Measurements from ENCODE around the gene PTN.

Gene PTN

GRCh38 chr7:137295739-137296324 lies 47.7 kb downstream of the PTN start:
- TF ChIP-seq, protein P1, sequence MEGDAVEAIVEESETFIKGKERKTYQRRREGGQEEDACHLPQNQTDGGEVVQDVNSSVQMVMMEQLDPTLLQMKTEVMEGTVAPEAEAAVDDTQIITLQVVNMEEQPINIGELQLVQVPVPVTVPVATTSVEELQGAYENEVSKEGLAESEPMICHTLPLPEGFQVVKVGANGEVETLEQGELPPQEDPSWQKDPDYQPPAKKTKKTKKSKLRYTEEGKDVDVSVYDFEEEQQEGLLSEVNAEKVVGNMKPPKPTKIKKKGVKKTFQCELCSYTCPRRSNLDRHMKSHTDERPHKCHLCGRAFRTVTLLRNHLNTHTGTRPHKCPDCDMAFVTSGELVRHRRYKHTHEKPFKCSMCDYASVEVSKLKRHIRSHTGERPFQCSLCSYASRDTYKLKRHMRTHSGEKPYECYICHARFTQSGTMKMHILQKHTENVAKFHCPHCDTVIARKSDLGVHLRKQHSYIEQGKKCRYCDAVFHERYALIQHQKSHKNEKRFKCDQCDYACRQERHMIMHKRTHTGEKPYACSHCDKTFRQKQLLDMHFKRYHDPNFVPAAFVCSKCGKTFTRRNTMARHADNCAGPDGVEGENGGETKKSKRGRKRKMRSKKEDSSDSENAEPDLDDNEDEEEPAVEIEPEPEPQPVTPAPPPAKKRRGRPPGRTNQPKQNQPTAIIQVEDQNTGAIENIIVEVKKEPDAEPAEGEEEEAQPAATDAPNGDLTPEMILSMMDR (conservative IDR thresholded peaks at IDR 0.05; ENCODE audit: low read length): no peak
- H3F3A ChIP-seq (ENCODE audit: low read depth): no peaks in the 10 kb centered on the region
- no peak overlapping the region for H3K9ac ChIP-seq (ENCODE audit: low read depth, low read length, poor library complexity, severe bottlenecking)
- H3K9me3 ChIP-seq (ENCODE audit: insufficient read depth, low read depth, low read length): no peaks in the 10 kb centered on the region
- no peaks in the 10 kb centered on the region for H3K36me3 ChIP-seq (ENCODE audit: insufficient read depth, low read length)
- no peaks in the 10 kb centered on the region for H3K79me2 ChIP-seq (ENCODE audit: insufficient read depth, low read length)
- no peak overlapping the region for H2AFZ ChIP-seq (ENCODE audit: low read length)
- no peak overlapping the region for H3K4me2 ChIP-seq (ENCODE audit: low read depth, low read length, poor library complexity, severe bottlenecking)
- no peak overlapping the region for H3K4me3 ChIP-seq (ENCODE audit: low read length, poor library complexity, severe bottlenecking)
- no peaks in the 10 kb centered on the region for H3K27me3 ChIP-seq (ENCODE audit: insufficient read depth, low read length, poor library complexity, severe bottlenecking)
- no peaks in the 10 kb centered on the region for H3K4me1 ChIP-seq (ENCODE audit: insufficient read depth, low read length, poor library complexity, severe bottlenecking)
- H4K20me1 ChIP-seq (ENCODE audit: insufficient read depth, low read length, poor library complexity, severe bottlenecking): no peaks in the 10 kb centered on the region
- H3K9me2 ChIP-seq (replicated peaks; ENCODE audit: low read depth, low read length): no peaks in the 10 kb centered on the region

DNA sequence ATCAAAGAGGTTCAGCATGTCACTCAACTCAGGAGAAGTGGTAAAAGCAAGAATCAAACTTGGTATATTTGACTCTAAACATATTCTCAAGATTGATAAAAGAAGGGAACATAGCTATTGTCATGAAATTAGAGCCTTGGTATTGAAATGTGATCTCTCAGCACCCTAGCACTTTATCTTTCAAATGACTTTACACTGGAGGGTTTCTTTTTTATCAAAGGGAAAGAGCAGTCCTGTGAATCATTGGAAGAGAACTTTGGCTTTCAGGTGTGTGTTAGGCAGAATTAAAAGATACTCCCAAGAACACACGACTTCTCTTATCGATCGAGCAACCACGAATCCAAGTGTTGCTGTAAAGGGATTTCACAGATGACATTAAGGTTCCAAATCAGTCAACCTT lies 54.4 kb downstream of the PTN start:
- H2AFZ ChIP-seq (ENCODE audit: low read length): no peak overlapping the region
- H3K27me3 ChIP-seq (ENCODE audit: insufficient read depth, low read length, poor library complexity, severe bottlenecking): no peaks in the 10 kb centered on the region
- no peaks in the 10 kb centered on the region for H4K20me1 ChIP-seq (ENCODE audit: insufficient read depth, low read length, poor library complexity, severe bottlenecking)
- H3K9me3 ChIP-seq (ENCODE audit: insufficient read depth, low read depth, low read length): 0 out of 2 replicates have a peak, but pooled peaks cover 3% of the 10 kb centered on the region
- no peak overlapping the region for H3K4me2 ChIP-seq (ENCODE audit: low read depth, low read length, poor library complexity, severe bottlenecking)
- H3K79me2 ChIP-seq (ENCODE audit: insufficient read depth, low read length): no peaks in the 10 kb centered on the region
- H3K36me3 ChIP-seq (ENCODE audit: insufficient read depth, low read length): no peaks in the 10 kb centered on the region
- H3K9ac ChIP-seq (ENCODE audit: low read depth, low read length, poor library complexity, severe bottlenecking): no peak overlapping the region
- TF ChIP-seq, protein P1 (conservative IDR thresholded peaks at IDR 0.05; ENCODE audit: low read length): no peak
- no peak for TF ChIP-seq EZH2phosphoT487 (IDR thresholded peaks at IDR 0.05; ENCODE audit: borderline replicate concordance)
- no peaks in the 10 kb centered on the region for H3F3A ChIP-seq (ENCODE audit: low read depth)
- no peaks in the 10 kb centered on the region for H3K4me1 ChIP-seq (ENCODE audit: insufficient read depth, low read length, poor library complexity, severe bottlenecking)
- H3K4me3 ChIP-seq (ENCODE audit: low read length, poor library complexity, severe bottlenecking): no peak overlapping the region
- H3K9me2 ChIP-seq (replicated peaks; ENCODE audit: low read depth, low read length): no peaks in the 10 kb centered on the region

DNA sequence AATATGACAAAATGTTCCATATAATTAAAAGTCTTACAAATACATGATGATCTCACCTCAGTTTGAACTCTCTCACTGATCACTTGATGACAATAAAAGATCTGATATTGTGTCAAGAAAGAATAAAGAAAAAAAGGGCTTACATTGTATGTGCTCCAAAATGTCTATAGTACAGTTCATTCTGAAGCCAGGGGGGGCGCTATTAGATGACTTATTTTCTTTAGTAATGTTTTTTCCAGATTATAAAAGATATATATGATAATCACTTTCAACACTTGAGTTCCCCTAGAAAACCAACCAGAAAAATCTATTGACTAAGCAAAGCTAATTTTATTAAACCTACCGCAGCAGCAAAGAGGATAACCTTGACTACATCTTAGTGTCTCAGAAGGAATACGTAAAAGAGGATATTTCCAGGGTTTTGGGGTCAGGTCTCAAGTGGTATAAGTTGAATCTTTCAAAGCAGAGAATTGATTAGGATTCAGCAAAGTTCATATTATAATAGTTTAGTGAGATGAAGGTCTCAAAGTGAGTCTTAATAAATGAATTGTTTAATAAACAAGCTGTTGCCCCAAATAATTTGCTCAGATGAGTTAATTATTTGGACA lies 55.8 kb downstream of the PTN start:
- Histone ChIP-seq H3K9me2 (replicated peaks; ENCODE audit: low read depth, low read length) (no peaks in the 10 kb centered on the region), H3K36me3 (ENCODE audit: insufficient read depth, low read length) (no peaks in the 10 kb centered on the region), H3K4me1 (ENCODE audit: insufficient read depth, low read length, poor library complexity, severe bottlenecking) (no peaks in the 10 kb centered on the region), H3K9ac (ENCODE audit: low read depth, low read length, poor library complexity, severe bottlenecking) (no peak overlapping the region), H3K9me3 (ENCODE audit: insufficient read depth, low read depth, low read length) (0 out of 2 replicates have a peak, but pooled peaks cover 3% of the 10 kb centered on the region), H3F3A (ENCODE audit: low read depth) (no peaks in the 10 kb centered on the region), H3K27me3 (ENCODE audit: insufficient read depth, low read length, poor library complexity, severe bottlenecking) (no peaks in the 10 kb centered on the region), H3K79me2 (ENCODE audit: insufficient read depth, low read length) (no peaks in the 10 kb centered on the region), H2AFZ (ENCODE audit: low read length) (no peak overlapping the region), H3K4me3 (ENCODE audit: low read length, poor library complexity, severe bottlenecking) (no peak overlapping the region), H4K20me1 (ENCODE audit: insufficient read depth, low read length, poor library complexity, severe bottlenecking) (no peaks in the 10 kb centered on the region), H3K4me2 (ENCODE audit: low read depth, low read length, poor library complexity, severe bottlenecking) (no peak overlapping the region)
- TF ChIP-seq, protein P1 (conservative IDR thresholded peaks at IDR 0.05; ENCODE audit: low read length): peak; percentile 44
- TF ChIP-seq EZH2phosphoT487 (IDR thresholded peaks at IDR 0.05; ENCODE audit: borderline replicate concordance): no peak
